ENCODE measurements around the gene ACVRL1.

The ACVRL1 gene

DNA sequence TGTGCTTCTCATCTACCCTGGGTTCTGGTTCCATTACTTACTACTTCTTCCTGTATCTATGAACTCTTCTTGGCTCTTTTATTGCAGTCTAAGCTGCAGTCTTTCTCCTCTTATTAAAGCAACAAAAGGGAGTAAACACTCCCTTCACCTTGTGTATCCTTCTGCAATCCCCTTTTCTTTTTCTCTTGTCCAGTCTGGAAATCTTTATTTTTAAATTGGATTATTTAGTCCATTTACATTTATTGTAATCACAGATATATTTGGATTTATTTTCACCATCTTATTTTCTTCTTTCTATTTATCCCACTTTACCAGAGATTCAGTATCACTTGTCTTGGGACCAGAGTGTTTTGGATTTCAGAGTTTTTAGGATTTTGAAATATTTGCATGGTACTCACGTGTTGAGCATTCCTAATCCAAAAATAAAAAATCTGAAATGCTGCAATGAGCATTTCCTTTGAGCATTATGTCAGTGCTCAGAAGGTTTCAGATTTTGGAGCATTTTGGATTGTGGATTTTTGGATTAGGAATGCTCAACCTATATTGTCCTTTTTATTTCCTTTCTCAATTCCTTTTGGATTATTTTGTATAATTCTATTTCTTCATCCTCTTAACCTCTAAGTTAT lies 37.4 kb downstream of the ACVRL1 start:
- Histone ChIP-seq H3K27me3 (ENCODE audit: insufficient read depth, low read length) (peaks cover 6% of the 10 kb centered on the region; the same call in 1 of the 2 replicates), H3K36me3 (ENCODE audit: insufficient read depth, low read length) (no peaks in the 10 kb centered on the region)

DNA sequence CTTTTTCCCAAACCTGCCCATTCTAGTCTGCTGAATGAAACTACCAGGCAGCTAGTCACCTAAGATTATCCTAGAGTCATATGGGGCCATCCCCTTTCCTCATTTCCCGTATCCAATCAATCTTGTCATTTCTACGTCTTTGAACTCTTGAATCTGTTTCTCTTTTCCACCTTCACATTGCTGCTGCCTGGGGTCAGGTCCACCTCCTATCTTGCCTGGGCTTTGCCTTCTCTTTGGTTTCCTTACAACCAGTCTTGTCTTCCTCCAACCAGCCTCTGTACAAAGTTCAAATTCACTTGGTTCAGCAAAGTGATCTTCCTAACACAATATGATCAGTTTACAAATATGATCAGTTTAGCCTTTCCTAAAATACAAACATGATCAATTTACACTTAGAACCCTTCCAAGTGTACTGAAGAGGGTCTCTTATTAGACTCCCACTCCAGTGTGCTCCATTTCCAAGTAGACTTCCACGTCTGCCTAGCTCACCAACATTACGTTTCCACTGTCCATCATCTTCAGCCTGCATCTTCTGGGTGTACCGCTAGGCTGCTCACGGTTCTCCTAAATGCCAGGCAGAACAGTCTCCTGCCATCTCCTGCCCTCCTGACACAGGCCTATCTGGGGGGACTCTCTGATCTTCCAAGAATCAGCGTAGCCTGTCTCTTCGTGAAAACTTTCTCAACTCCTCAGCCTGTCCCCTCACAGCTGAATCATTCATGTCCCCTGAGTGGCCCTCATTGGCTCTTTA lies 40.1 kb downstream of the ACVRL1 start:
- no peaks in the 10 kb centered on the region for H4K20me1 ChIP-seq (ENCODE audit: insufficient read depth, low read length)
- H3K36me3 ChIP-seq (ENCODE audit: insufficient read depth, low read length) = no peaks in the 10 kb centered on the region
- H3K9me2 ChIP-seq (ENCODE audit: low read depth, low read length) = no peaks in the 10 kb centered on the region
- H3K9ac ChIP-seq (ENCODE audit: low read length) = no peak overlapping the region
- H2AFZ ChIP-seq (ENCODE audit: low read length) = no peak overlapping the region
- H3K4me3 ChIP-seq (ENCODE audit: low read depth, low read length, poor library complexity, severe bottlenecking) = no peak overlapping the region
- H3K27me3 ChIP-seq (ENCODE audit: insufficient read depth, low read length) = peaks cover 6% of the 10 kb centered on the region; the same call in 1 of the 2 replicates
- peaks cover 5% of the 10 kb centered on the region for H3K9me3 ChIP-seq (ENCODE audit: low read length)
- peaks cover 14% of the 10 kb centered on the region for H3K4me1 ChIP-seq (ENCODE audit: insufficient read depth, low read length, severe bottlenecking)
- no peak overlapping the region for H3K4me2 ChIP-seq (ENCODE audit: low read length)
- TF ChIP-seq EZH2 (IDR thresholded peaks at IDR 0.05; ENCODE audit: borderline replicate concordance, low read length) = no peak
- TF ChIP-seq, protein P1, sequence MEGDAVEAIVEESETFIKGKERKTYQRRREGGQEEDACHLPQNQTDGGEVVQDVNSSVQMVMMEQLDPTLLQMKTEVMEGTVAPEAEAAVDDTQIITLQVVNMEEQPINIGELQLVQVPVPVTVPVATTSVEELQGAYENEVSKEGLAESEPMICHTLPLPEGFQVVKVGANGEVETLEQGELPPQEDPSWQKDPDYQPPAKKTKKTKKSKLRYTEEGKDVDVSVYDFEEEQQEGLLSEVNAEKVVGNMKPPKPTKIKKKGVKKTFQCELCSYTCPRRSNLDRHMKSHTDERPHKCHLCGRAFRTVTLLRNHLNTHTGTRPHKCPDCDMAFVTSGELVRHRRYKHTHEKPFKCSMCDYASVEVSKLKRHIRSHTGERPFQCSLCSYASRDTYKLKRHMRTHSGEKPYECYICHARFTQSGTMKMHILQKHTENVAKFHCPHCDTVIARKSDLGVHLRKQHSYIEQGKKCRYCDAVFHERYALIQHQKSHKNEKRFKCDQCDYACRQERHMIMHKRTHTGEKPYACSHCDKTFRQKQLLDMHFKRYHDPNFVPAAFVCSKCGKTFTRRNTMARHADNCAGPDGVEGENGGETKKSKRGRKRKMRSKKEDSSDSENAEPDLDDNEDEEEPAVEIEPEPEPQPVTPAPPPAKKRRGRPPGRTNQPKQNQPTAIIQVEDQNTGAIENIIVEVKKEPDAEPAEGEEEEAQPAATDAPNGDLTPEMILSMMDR (IDR thresholded peaks at IDR 0.05; ENCODE audit: low read length) = no peak
- H3K79me2 ChIP-seq (ENCODE audit: insufficient read depth, low read length) = no peaks in the 10 kb centered on the region
- H3K27ac ChIP-seq (ENCODE audit: low read depth, low read length, poor library complexity, severe bottlenecking) = no peak overlapping the region
- no peaks in the 10 kb centered on the region for H3F3A ChIP-seq (ENCODE audit: insufficient read depth, low read length)

More for the DNA sequence above, 37.4 kb downstream of the ACVRL1 start:
- Histone ChIP-seq H3F3A (ENCODE audit: insufficient read depth, low read length) (no peaks in the 10 kb centered on the region), H3K4me2 (ENCODE audit: low read length) (no peak overlapping the region), H3K4me1 (ENCODE audit: insufficient read depth, low read length, severe bottlenecking) (no peaks in the 10 kb centered on the region), H3K27ac (ENCODE audit: low read depth, low read length, poor library complexity, severe bottlenecking) (no peak overlapping the region), H3K4me3 (ENCODE audit: low read depth, low read length, poor library complexity, severe bottlenecking) (no peak overlapping the region), H3K9me3 (ENCODE audit: low read length) (peaks cover 5% of the 10 kb centered on the region), H3K9me2 (ENCODE audit: low read depth, low read length) (no peaks in the 10 kb centered on the region), H3K79me2 (ENCODE audit: insufficient read depth, low read length) (no peaks in the 10 kb centered on the region), H3K9ac (ENCODE audit: low read length) (no peak overlapping the region), H2AFZ (ENCODE audit: low read length) (no peak overlapping the region), H4K20me1 (ENCODE audit: insufficient read depth, low read length) (no peaks in the 10 kb centered on the region)
- no peak for TF ChIP-seq EZH2 (IDR thresholded peaks at IDR 0.05; ENCODE audit: borderline replicate concordance, low read length)

DNA sequence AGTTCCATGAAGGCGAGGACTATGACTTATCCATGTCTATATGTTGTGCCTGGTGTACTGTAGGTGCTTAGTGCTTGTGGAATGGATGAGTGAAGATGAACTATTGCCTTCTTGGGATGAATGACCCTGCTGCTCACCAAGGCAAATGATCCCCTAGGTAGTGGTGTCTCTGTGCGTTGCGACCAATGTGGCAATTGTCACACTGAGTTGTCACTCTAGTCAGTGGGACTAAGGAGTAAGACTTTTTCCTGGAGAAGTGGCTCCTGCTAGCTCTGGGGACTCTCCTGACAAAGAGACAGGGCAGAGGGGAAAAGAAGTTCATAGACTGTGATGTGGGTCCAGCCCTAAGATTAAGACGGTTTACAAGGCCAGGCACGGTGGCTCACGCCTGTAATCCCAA lies 40.8 kb downstream of the ACVRL1 start:
- Histone ChIP-seq H3K79me2 (ENCODE audit: insufficient read depth, low read length) (no peaks in the 10 kb centered on the region), H3K4me1 (ENCODE audit: insufficient read depth, low read length, severe bottlenecking) (peaks cover 18% of the 10 kb centered on the region), H3K27ac (ENCODE audit: low read depth, low read length, poor library complexity, severe bottlenecking) (no peak overlapping the region), H2AFZ (ENCODE audit: low read length) (no peak overlapping the region), H3K9ac (ENCODE audit: low read length) (no peak overlapping the region), H3K9me3 (ENCODE audit: low read length) (peaks cover 5% of the 10 kb centered on the region), H3F3A (ENCODE audit: insufficient read depth, low read length) (no peaks in the 10 kb centered on the region), H4K20me1 (ENCODE audit: insufficient read depth, low read length) (no peaks in the 10 kb centered on the region), H3K9me2 (ENCODE audit: low read depth, low read length) (no peaks in the 10 kb centered on the region), H3K36me3 (ENCODE audit: insufficient read depth, low read length) (no peaks in the 10 kb centered on the region), H3K27me3 (ENCODE audit: insufficient read depth, low read length) (peaks cover 6% of the 10 kb centered on the region; the same call in 1 of the 2 replicates), H3K4me2 (ENCODE audit: low read length) (no peak overlapping the region), H3K4me3 (ENCODE audit: low read depth, low read length, poor library complexity, severe bottlenecking) (no peak overlapping the region)
- TF ChIP-seq EZH2 (IDR thresholded peaks at IDR 0.05; ENCODE audit: borderline replicate concordance, low read length) = no peak

DNA sequence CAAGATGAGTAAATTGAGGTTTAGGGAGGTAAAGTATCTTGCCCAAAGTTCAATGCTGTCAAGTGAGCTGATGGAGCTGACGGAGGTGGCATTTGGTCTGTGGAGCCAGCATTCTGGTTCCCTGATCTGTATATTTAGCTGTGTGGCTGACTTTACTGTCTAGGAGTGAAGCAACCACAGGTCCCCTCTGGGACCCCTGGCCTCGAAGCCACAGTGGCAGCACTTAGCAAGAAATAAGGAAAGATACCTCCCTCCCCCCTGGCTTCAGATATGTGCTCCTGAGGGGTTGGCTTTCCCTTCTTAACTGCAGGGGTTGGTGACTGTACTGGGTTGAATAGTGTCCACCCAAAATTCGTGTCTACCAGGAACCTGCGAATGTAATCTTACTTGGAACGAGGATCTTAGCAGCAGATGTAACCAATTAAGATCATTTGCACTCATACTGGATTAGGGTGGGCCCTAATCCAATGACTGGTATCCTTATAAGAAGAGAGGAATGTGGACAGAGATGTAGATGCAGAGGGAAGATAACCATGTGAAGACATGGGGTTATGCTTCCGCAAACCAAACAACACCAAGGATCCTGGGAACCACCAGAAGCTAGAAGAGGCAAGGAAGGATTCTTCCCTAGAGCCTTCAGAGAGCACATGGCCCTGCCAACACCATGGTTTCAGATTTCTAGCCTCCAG lies 42.2 kb downstream of the ACVRL1 start:
- Histone ChIP-seq H3K79me2 (ENCODE audit: insufficient read depth, low read length) (no peaks in the 10 kb centered on the region), H3K4me1 (ENCODE audit: insufficient read depth, low read length, severe bottlenecking) (peaks cover 21% of the 10 kb centered on the region), H3K4me3 (ENCODE audit: low read depth, low read length, poor library complexity, severe bottlenecking) (no peak overlapping the region), H3K27me3 (ENCODE audit: insufficient read depth, low read length) (peaks cover 2% of the 10 kb centered on the region; the same call in 1 of the 2 replicates), H3K9me3 (ENCODE audit: low read length) (peaks cover 1% of the 10 kb centered on the region), H3K36me3 (ENCODE audit: insufficient read depth, low read length) (no peaks in the 10 kb centered on the region), H4K20me1 (ENCODE audit: insufficient read depth, low read length) (no peaks in the 10 kb centered on the region), H3K9me2 (ENCODE audit: low read depth, low read length) (no peaks in the 10 kb centered on the region), H3K4me2 (ENCODE audit: low read length) (no peak overlapping the region), H3K9ac (ENCODE audit: low read length) (no peak overlapping the region), H3F3A (ENCODE audit: insufficient read depth, low read length) (no peaks in the 10 kb centered on the region), H2AFZ (ENCODE audit: low read length) (no peak overlapping the region), H3K27ac (ENCODE audit: low read depth, low read length, poor library complexity, severe bottlenecking) (no peak overlapping the region)
- no peak for TF ChIP-seq EZH2 (IDR thresholded peaks at IDR 0.05; ENCODE audit: borderline replicate concordance, low read length)
- TF ChIP-seq, protein P1 (IDR thresholded peaks at IDR 0.05; ENCODE audit: low read length) = no peak

Measured in OCI-LY1 (cell line).